ENCODE measurements around the gene ALDH1L2.

- no peak for TF ChIP-seq CTCF (IDR thresholded peaks at IDR 0.05)
- TF ChIP-seq POLR2A (IDR thresholded peaks at IDR 0.05): no peak
These were observed 109.5 kb downstream of the ALDH1L2 start for GRCh38 chr12:104974626-104975290.

Data from vagina (tissue), 2 donors.